ENCODE data around the gene BST1.
"Not testable (repeated sequence)": the region's sequence is repeated elsewhere in the genome, so short reads cannot be mapped to it uniquely, and the experiment has no call there.

Gene BST1

GRCh38 chr4:15746110-15746509 lies 43.2 kb downstream of the BST1 start:
- no peak for DNase-seq (ENCODE audit: low read depth)

- no peak for DNase-seq (ENCODE audit: low read depth)
These were observed 46.1 kb downstream of the BST1 start for GRCh38 chr4:15749001-15749400.

- no peak for DNase-seq (ENCODE audit: low read depth)
These were observed 48.3 kb downstream of the BST1 start for GRCh38 chr4:15751153-15751552.

- no peak for DNase-seq (ENCODE audit: low read depth)
These were observed 50.2 kb downstream of the BST1 start for GRCh38 chr4:15753081-15753480.

- DNase-seq (ENCODE audit: low read depth) = no peak
These were observed 50.9 kb downstream of the BST1 start for GRCh38 chr4:15753786-15754185.

GRCh38 chr4:15754323-15754722 lies 51.5 kb downstream of the BST1 start:
- no peak for DNase-seq (ENCODE audit: low read depth)

GRCh38 chr4:15755321-15756155 lies 52.7 kb downstream of the BST1 start:
- DNase-seq (ENCODE audit: low read depth) = peak; percentile 35

GRCh38 chr4:15756361-15756861 lies 53.5 kb downstream of the BST1 start:
- peak; percentile 50 for DNase-seq (ENCODE audit: low read depth)

- no peak for DNase-seq (ENCODE audit: low read depth)
These were observed 54.2 kb downstream of the BST1 start for GRCh38 chr4:15757054-15757453.

GRCh38 chr4:15758294-15758693 lies 55.4 kb downstream of the BST1 start:
- DNase-seq (ENCODE audit: low read depth) = no peak

- DNase-seq (ENCODE audit: low read depth) = not testable (repeated sequence)
These were observed 59.6 kb downstream of the BST1 start for GRCh38 chr4:15762460-15762859.

- DNase-seq (ENCODE audit: low read depth) = no peak
These were observed 62.5 kb downstream of the BST1 start for GRCh38 chr4:15765391-15765790.

GRCh38 chr4:15765910-15766697 lies 63.2 kb downstream of the BST1 start:
- no peak for DNase-seq (ENCODE audit: low read depth)

GRCh38 chr4:15766821-15767220 lies 64.0 kb downstream of the BST1 start:
- no peak for DNase-seq (ENCODE audit: low read depth)

- no peak for DNase-seq (ENCODE audit: low read depth)
These were observed 66.3 kb downstream of the BST1 start for GRCh38 chr4:15769202-15769601.

GRCh38 chr4:15771216-15772058 lies 68.6 kb downstream of the BST1 start:
- no peak for DNase-seq (ENCODE audit: low read depth)

- no peak for DNase-seq (ENCODE audit: low read depth)
These were observed 71.2 kb downstream of the BST1 start for GRCh38 chr4:15774020-15774420.

GRCh38 chr4:15776871-15777648 lies 74.2 kb downstream of the BST1 start:
- DNase-seq (ENCODE audit: low read depth) = no peak

GRCh38 chr4:15777697-15778288 lies 74.9 kb downstream of the BST1 start:
- no peak for DNase-seq (ENCODE audit: low read depth)

GRCh38 chr4:15778289-15779241 lies 75.7 kb downstream of the BST1 start, which contains the start of gene CD38:
Gene CD38 (plus strand): TSS chr4:15778328. CDS start chr4:15778415, 87 bp downstream.
- no peak for DNase-seq (ENCODE audit: low read depth)
